Right lobe of liver (tissue), 4 donors: Measurements from ENCODE around the gene CD72.

Experiments used
- CTCF ChIP-seq, 4 donors: fragments of 200-600 bp in 3 of 4; fragments of 450-650 bp in 1 of 4; IDR thresholded peaks; one replicate each; pipeline versions ENCODE4 v1.5.1 to v1.8.0; 2016 to 2022; ENCODE audit warnings: antibody characterized with exemption in 4 of 4, mild to moderate bottlenecking in 2 of 4
- POLR2A ChIP-seq: fragments of 450-650 bp; IDR thresholded peaks from one replicate; pipeline ENCODE4 v1.6.1; 2017; ENCODE audit warnings: antibody characterized with exemption, mild to moderate bottlenecking
- donor health status: DM: no; HTN: no; CAD: no.
- donor health status: DM: no; HTN: no; CAD: no.
- donor health status: DM: no; HTN: yes; CAD: no.

GRCh38 chr9:35598866-35599590 is 19.2 kb downstream of the CD72 start:
- TF ChIP-seq CTCF (IDR thresholded peaks at IDR 0.05) (no peak), POLR2A (no peak)
